OCI-LY7 (cell line): Measurements from ENCODE around the gene NOL4L. TPM values are rescaled to one million over a fixed set of nuclear protein-coding genes. Genes with fewer than 3 reads are reported as not detected.

ENCODE experiments used
- BruUV-seq: library from RNA; stranded (reverse); fragments of 400-500 nt; replicated peaks from 2 replicates; lab custom pipeline; 2021; lab: Mats Ljungman, UMichigan
- CTCF ChIA-PET: fragments of 300-600 bp; sonication (Branson Sonifier 250); formaldehyde crosslinking; loops from one replicate; lab custom pipeline; 2022; ENCODE audit warnings: antibody characterized with exemption; ENCODE audit not compliant: unreplicated experiment; lab: Charles Lee
- POLR2A ChIA-PET: fragments of 300-600 bp; sonication (Branson Sonifier 250); formaldehyde crosslinking; loops from one replicate; lab custom pipeline; 2022; ENCODE audit warnings: antibody characterized with exemption; lab: Charles Lee
- DNase-seq: peaks from one replicate; pipeline ENCODE4 v3.0.0-alpha.2; 2015; ENCODE audit warnings: low spot score
- H2AFZ ChIP-seq: fragments of 200-600 bp; sonication (generic), shearing (Covaris generic); 2 replicates; pipeline ENCODE4 v1.6.1; 2014; ENCODE audit warnings: mild to moderate bottlenecking, antibody characterized with exemption, low read length, moderate library complexity
- H3K27ac ChIP-seq: fragments of 200-600 bp; sonication (generic); 2 replicates; pipeline ENCODE4 v1.5.1; 2014; ENCODE audit warnings: mixed run types, low read depth, mild to moderate bottlenecking, moderate library complexity, low read length, inconsistent platforms; ENCODE audit not compliant: poor library complexity, severe bottlenecking
- H3K36me3 ChIP-seq: fragments of 200-600 bp; sonication (generic); 2 replicates; pipeline ENCODE4 v1.6.1; 2014; ENCODE audit warnings: mild to moderate bottlenecking, antibody characterized with exemption, low read length, moderate library complexity, mixed read lengths; ENCODE audit not compliant: insufficient read depth
- H3K4me1 ChIP-seq: fragments of 200-600 bp; sonication (generic); 2 replicates; pipeline ENCODE4 v1.5.1; 2014; ENCODE audit warnings: mild to moderate bottlenecking, low read length; ENCODE audit not compliant: insufficient read depth, poor library complexity, severe bottlenecking
- H3K4me2 ChIP-seq: fragments of 200-600 bp; sonication (generic); 2 replicates; pipeline ENCODE4 v1.6.1; 2014; ENCODE audit warnings: mild to moderate bottlenecking, low read length
- H3K4me3 ChIP-seq: fragments of 200-600 bp; sonication (generic); 2 replicates; pipeline ENCODE4 v1.5.1; 2014; ENCODE audit warnings: mild to moderate bottlenecking, low read depth, low read length; ENCODE audit not compliant: poor library complexity, severe bottlenecking
- H3K79me2 ChIP-seq: fragments of 200-600 bp; sonication (generic); 2 replicates; pipeline ENCODE4 v1.6.1; 2016; ENCODE audit warnings: low read depth, mild to moderate bottlenecking, low read length, moderate library complexity, mixed read lengths; ENCODE audit not compliant: insufficient read depth
- H3K9me2 ChIP-seq: fragments of 200-600 bp; sonication (generic); 2 replicates; pipeline ENCODE4 v1.6.1; 2016; ENCODE audit warnings: mild to moderate bottlenecking, low read length, mixed read lengths; ENCODE audit not compliant: insufficient read depth
- H3K9me3 ChIP-seq: fragments of 200-600 bp; sonication (generic); 2 replicates; pipeline ENCODE4 v1.6.1; 2014; ENCODE audit warnings: mild to moderate bottlenecking, mixed run types, low read length, mixed read lengths
- H4K20me1 ChIP-seq: fragments of 200-600 bp; sonication (generic); 2 replicates; pipeline ENCODE4 v1.6.1; 2014; ENCODE audit warnings: mild to moderate bottlenecking, antibody characterized with exemption, low read length, moderate library complexity, mixed read lengths; ENCODE audit not compliant: insufficient read depth
- EZH2phosphoT487 ChIP-seq: fragments of 200-600 bp; sonication (generic); IDR thresholded peaks from 2 replicates; pipeline ENCODE4 v1.6.1; 2018; ENCODE audit warnings: low read depth, borderline replicate concordance, mild to moderate bottlenecking, mixed run types, antibody characterized with exemption, low read length, moderate library complexity, mixed read lengths
- intact Hi-C: fragments of 100-400 bp; cut with micrococcal nuclease; formaldehyde crosslinking; loops from one replicate; pipeline ENCODE4 v1.10.0; 2022; ENCODE audit not compliant: unreplicated experiment
- total RNA-seq, 2 experiments: library from RNA; depleted of rRNA in 1 of 2; stranded (reverse); fragments of >200 nt in 1 of 2; shearing (Covaris generic) in 1 of 2; gene quantifications; 2 replicates each; pipeline ENCODE4 v1.2.3, GENCODE V29; 2014 to 2022
- TF ChIP-seq, protein P1 (sequence below): fragments of 200-600 bp; sonication (generic); conservative IDR thresholded peaks from 2 replicates; pipeline ENCODE4 v1.5.1; 2014; ENCODE audit warnings: mild to moderate bottlenecking, antibody characterized with exemption, low read length, moderate library complexity, mixed read lengths

NOL4L gene
- total RNA-seq, 2 experiments from 2014 or later = 3.9 to 4.2 TPM

- Histone ChIP-seq H3K36me3 (no peaks in the 10 kb centered on the region), H3K4me2 (peak overlapping the region; percentile 74), H3K27ac (peak overlapping the region; percentile 70), H3K79me2 (no peaks in the 10 kb centered on the region), H2AFZ (peak overlapping the region; percentile 53), H3K4me3 (peak overlapping the region; percentile 64), H3K9me3 (no peaks in the 10 kb centered on the region), H4K20me1 (no peaks in the 10 kb centered on the region), H3K4me1 (peaks cover 58% of the 10 kb centered on the region), H3K9me2 (no peaks in the 10 kb centered on the region)
- no peak for TF ChIP-seq EZH2phosphoT487
- TF ChIP-seq, protein P1, sequence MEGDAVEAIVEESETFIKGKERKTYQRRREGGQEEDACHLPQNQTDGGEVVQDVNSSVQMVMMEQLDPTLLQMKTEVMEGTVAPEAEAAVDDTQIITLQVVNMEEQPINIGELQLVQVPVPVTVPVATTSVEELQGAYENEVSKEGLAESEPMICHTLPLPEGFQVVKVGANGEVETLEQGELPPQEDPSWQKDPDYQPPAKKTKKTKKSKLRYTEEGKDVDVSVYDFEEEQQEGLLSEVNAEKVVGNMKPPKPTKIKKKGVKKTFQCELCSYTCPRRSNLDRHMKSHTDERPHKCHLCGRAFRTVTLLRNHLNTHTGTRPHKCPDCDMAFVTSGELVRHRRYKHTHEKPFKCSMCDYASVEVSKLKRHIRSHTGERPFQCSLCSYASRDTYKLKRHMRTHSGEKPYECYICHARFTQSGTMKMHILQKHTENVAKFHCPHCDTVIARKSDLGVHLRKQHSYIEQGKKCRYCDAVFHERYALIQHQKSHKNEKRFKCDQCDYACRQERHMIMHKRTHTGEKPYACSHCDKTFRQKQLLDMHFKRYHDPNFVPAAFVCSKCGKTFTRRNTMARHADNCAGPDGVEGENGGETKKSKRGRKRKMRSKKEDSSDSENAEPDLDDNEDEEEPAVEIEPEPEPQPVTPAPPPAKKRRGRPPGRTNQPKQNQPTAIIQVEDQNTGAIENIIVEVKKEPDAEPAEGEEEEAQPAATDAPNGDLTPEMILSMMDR = 0 out of 2 replicates have a peak, but pooled peaks have one; percentile 4
- BruUV-seq = no TSS peak
- peak; percentile 85 for DNase-seq
- intact Hi-C loops = no loop called here
- CTCF ChIA-PET = interaction anchor here (0.6 to 0.7 kb wide), 2 partner anchors 79 to 496 kb away, joined by 6 to 9 read pairs; no protein-coding TSS in a partner anchor
- POLR2A ChIA-PET = interaction anchor here (0.5 to 1.1 kb wide), 3 partner anchors 9 to 137 kb away, joined by 3 to 5 read pairs (median 3); partner anchors contain the start of gene C20orf203
Measured at GRCh38 chr20:32535953-32536823, 48.9 kb downstream of the NOL4L start.

- CTCF ChIA-PET = interaction anchor here (0.6 kb wide), 1 partner anchor 357 kb away, joined by 3 read pairs; no protein-coding TSS in a partner anchor
- Histone ChIP-seq H2AFZ (peak overlapping the region; percentile 53; the same call in 1 of the 2 replicates), H3K36me3 (no peaks in the 10 kb centered on the region), H3K27ac (peak overlapping the region; percentile 70), H4K20me1 (no peaks in the 10 kb centered on the region), H3K4me3 (peak overlapping the region; percentile 64), H3K9me3 (no peaks in the 10 kb centered on the region), H3K9me2 (no peaks in the 10 kb centered on the region), H3K4me2 (peak overlapping the region; percentile 74), H3K79me2 (no peaks in the 10 kb centered on the region), H3K4me1 (peaks cover 58% of the 10 kb centered on the region)
- intact Hi-C loops = no loop called here
- POLR2A ChIA-PET = interaction anchor here (0.6 to 1.2 kb wide), 8 partner anchors 31 to 270 kb away, joined by 3 to 8 read pairs (median 4); partner anchors contain the start of gene C20orf203
- DNase-seq = peak; percentile 33
- no TSS peak for BruUV-seq
- TF ChIP-seq, protein P1 = 0 out of 2 replicates have a peak, but pooled peaks have one; percentile 8
- no peak for TF ChIP-seq EZH2phosphoT487
Measured at GRCh38 chr20:32535316-32535952, 49.7 kb downstream of the NOL4L start.
